Measurements from ENCODE around the gene IGF2BP2.

GRCh38 chr3:185789891-185790830 lies 34.7 kb downstream of the IGF2BP2 start:
- TF ChIP-seq PATZ1 (CRISPR knock-in tag; IDR thresholded peaks at IDR 0.05; ENCODE audit: borderline replicate concordance) = no peak
- TF ChIP-seq PPARA (CRISPR knock-in tag; IDR thresholded peaks at IDR 0.05; ENCODE audit: borderline replicate concordance) = no peak
- no peak for TF ChIP-seq ZC3H10 (CRISPR knock-in tag; IDR thresholded peaks at IDR 0.05)
- no peak for TF ChIP-seq TOX (CRISPR knock-in tag; IDR thresholded peaks at IDR 0.05; ENCODE audit: borderline replicate concordance)

All from SK-N-SH treated with all-trans-retinoic acid at 6 μM for 48 hours (cell line).